Kidney glomerular epithelial cell (primary cell): Measurements from ENCODE around the gene LIMS2.
A peak's percentile ranks its signal among the peaks of the same experiment; 100 is the strongest.

Source experiments
- DNase-seq: peaks from one replicate; lab custom pipeline; 2025; lab: John Stamatoyannopoulos, UW

LIMS2 gene

DNA sequence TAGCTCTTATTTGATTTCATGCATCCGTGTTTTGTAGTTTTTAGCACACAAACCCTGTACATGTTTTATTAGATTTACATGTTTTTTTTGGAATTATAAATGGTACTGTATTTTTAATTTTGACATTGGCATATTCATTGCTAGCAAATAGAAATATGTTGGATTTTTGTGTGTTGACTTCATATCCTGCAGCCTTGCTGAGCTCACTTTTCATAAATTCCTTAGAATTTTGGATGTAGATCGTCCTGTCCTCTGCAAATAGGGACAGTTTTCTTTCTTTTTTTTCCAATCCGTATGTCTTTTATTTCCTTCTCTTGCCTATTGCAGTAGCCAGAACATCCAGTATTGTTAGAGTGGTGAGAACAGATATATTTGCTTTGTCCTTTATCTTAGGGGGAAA, 76.1 kb downstream of the LIMS2 start:
- DNase-seq = no peak

DNA sequence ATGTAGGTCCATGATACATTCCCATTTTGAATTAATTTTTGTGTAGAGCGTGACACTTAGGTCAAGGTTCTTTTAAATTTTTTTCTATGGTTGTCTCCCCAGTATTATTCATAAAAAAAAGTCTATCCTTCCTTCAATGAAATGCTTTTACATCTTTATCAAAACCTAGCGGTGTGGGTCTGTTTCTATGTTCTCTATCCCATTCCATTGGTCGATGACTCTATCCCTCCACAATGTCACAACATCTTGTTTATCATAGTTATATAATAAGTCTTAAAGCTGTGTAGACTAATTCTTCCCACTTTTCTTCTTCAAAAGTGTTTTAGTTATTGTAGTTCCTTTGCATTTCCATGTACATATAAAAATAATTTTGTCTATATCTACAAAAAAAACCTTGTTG, 76.6 kb downstream of the LIMS2 start:
- no peak for DNase-seq

DNA sequence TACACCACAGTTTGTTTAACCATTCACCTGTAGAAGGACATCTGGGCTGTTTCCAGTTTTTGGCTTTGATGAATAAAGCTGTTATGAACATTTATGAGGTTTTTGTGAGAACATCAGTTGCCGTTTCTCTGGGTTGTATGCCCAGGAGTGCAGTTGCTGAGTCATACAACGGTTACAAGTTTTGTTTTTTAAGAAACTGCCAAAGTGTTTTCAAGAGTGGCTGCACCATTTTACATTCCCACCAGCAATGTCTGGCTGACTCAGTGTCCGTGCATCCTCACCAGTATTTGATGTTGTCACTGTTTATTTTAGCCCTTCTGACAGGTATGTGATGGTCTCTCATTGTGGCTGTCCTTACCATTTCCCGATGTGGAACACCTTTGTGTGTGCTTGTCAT, 77.3 kb downstream of the LIMS2 start:
- DNase-seq = no peak

DNA sequence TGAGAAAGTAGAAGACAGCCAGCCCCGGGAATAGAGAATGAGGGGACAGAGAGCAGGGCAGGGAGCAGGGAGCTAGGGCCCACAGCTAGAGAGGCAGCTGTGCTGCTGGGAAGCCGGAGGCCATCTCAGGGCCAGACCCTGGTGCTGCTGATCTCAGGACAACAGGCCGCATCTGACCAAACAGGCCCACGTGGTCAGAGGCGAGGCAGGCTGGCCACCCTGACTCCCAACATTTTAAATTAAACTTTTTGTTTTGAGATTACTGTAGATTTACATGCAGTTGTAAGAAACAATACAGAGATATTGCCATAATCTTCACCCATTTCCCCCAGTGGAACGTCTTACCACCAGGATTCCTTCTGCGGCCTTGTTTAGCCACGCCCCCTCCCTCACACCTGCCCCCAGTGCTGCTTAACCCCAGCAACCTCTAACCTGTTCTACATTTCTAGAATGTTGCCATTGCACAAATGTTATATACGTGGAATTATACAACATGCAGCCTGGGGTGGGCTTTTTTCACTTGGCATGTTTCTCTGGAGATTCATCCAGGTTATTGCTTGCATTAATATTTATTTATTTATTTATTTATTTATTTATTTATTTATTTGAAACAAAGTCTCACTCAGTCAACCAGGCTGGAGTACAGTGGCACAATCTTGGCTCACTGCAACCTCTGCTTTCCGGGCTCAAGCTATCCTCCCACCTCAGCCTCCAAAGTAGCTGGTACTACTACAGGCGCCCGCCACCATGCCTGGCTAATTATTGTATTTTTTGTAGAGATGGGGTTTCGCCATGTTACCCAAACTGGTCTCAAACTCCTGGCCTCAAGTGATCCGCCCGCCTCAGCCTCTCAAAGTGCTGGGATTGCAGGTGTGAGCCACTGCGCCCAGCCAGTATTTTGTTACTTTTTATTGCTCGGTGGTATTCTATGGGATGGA, 78.0 kb downstream of the LIMS2 start:
- DNase-seq = no peak

DNA sequence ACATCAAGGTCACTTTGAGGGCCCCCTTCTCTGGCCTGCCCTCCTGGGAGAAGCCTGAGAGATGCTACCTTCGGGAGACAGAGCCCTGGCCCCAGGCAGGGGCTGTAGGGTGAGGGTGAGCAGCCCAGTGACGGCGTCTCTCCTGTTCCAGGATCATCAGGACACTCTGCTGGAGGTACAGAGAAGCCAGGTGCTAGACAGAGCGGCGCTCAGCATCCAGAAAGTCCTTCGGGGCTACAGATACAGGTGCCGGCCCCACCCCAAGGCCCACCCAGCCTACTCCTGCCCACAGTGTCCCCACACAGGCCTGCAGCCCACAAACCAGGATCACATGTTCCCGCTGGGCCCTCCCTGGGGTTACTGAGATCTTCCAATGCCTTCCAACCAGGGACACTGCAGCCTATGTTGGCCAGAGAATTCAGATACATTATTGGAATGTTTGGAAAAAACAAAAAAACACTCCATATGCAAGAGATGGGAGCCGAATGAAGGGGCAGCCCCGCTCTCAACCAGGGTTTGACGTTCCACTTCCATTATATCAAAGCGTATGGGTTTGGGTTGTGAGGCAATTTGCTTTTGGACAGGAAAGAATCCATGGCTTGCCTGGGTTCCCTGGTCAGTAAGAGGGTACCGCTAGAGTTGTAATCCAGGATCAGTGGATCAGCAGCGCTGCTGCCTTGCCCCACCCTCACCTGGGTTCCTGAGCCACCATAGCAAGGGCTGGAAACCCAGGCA, 78.9 kb downstream of the LIMS2 start:
- no peak for DNase-seq

DNA sequence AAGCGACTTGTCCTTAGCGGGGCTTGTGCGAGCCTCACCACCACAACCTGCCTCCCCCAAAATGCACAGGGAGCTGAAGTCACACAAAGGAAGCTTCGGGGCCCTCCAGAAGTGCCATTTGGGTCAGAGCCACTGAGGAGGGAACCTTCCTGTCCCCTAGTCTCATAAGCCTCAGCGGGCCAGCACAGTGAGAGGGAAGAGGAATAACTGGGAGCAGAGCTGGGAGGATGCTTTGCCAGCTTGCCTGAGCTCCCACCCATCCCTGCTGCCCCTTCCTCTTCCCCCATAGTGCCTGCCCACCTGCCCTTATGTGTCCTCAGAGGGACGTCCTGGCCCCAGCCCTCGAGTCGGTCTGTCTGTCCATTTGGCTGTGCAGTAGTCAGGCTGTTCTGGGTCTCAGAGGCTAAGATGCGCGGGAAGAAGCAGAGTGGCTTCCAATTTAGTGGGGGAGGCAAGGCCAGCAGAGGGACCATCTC, 81.2 kb downstream of the LIMS2 start:
- no peak for DNase-seq

DNA sequence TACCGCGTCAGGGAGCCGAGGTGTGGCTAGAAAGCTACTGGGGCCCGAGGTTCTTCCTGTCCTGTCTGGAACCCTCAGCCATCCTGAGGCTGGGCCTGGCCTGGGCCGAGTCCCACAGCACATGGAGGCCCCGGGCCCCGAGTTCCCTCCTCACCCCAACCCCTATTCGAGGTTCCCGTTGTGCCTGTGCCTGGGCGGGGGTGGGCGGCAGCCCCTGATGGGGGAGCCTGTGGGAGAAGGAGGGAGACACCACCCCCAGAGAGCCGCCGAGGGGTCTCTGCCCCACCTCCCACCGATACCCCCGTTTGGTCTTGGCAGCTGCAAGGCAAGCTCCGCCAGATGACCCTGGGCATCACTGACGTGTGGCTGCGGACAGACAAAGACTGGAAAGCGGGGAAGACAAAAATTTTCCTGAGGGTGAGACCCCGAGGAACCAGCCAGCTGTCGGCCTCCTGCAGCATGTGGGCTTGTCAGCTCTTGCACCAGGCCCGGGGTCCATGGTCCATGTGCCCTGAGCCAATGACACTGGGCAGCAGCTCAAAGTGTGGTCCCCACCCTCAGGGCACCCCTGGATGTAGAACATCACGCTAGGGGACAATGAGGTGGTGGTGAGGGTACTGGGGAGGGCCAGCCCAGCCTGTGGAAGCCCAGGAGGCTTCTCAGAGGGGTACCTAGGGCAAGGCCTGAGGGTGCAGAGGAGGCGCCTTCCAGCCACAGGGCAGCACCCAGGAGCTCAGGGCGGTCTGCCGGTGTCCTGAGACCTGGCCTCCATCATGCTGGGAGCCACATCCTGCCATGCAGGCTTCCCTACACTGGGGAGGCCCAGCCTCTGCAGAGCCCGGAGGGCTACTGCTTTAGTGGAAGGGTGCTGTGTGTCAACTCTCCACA, 81.9 kb downstream of the LIMS2 start:
- no peak for DNase-seq

DNA sequence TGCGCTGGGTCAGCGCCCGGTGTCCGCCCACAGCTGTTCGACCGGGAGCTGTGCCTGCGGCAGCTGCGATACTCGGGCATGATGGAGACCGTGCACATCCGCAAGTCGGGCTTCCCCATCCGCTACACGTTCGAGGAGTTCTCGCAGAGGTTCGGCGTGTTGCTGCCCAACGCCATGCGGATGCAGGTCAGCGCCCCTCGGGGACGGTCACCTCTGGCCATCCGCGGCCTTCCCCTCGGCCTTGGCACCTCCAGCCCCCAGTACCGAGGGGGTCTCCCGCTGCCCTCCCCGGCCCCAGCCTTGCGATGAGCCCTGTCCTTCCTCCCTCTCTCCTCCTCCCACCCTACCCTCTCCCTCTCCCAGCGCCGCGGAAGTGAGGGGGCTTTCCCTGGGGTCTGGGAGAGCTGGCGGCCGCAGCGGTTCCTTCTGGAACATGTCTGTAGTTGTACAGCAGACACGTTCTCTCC, 82.5 kb downstream of the LIMS2 start:
- DNase-seq = no peak

DNA sequence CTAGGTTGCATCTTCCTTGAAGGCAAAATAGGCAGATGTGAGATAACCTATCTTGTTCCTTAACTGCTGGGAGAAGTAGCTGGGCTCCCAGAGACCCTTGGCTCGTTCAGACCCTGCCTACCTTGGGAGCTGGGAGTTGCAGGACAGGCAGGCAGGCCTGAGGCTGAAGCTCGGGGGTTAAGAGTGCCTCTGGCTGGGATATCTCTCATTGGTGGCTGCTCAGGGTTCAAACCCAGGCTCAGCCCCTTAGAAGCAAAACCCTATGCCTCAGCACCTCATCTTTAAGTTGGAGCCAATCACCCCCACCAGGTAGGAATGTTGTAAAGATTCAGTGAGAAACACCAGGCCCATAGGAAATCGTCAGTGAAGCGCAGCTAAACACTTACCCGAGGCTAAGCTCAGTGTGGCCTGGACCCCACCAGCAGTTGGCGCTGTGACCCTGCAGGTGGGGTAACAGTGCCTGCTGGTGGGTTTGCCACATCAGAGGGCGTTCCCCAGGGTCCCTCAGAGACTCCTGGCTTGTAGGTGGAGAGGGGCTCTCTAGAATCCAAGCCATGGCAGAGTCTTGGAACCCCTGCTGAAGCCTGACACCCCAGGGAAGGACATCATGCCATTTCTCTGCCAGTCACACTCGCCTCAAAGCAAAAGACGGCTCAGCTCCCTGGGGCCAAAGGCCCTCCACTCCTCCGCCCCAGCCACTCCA, 84.0 kb downstream of the LIMS2 start:
- DNase-seq = peak; percentile 38

DNA sequence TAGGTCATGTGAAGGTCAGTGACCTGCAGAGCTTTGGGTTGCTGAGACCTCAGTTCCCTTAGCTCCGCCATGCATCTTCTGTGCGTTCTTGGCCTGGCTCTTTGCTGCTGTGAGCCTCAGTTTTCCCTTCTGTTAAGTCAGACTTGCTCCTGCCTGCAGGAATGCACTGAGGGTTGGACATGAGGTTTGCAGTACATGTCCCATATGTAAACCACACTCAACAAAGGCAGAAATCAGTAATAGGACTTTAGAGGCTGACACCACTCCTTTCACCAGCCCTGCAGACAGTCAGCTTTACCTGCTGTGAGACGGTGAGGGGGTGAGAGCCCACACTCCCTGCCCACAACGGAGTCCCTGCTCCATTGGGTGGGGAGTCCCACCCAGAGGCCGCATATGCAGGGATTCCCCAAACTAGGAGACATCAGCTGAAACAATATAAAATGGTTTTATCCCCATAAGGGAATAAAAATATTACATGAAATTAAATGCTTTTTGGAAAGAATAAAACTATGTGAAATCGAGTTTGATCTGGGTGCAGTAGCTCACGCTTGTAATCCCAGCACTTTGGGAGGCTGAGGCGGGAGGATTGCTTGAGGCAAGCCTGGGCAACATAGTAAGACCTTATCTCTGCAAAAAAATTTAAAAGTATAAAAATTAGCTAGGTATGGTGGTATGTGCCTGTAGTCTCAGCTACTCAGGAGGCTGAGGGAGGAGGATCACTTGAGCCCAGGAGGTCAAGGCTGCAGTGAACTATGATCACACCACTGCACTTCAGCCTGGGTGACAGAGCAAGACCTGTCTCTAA, 84.7 kb downstream of the LIMS2 start:
- no peak for DNase-seq

DNA sequence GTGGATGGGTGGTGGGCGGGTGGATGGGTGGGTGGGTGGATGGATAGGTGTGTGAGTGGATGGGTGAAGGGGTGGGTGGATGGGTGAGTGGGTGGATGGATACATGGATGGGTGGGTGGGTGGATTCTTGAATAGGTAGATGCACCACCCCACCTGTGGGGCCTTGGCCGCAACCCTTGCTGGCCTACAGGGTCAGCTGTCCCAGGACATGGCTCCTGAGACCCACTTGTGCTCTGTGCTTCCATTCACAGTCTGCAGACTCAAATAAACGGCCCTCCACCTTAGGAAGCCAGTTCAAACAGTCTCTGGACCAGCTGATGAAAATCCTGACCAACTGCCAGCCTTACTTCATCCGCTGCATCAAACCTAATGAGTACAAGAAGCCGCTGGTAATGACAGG, 85.5 kb downstream of the LIMS2 start:
- DNase-seq = no peak

DNA sequence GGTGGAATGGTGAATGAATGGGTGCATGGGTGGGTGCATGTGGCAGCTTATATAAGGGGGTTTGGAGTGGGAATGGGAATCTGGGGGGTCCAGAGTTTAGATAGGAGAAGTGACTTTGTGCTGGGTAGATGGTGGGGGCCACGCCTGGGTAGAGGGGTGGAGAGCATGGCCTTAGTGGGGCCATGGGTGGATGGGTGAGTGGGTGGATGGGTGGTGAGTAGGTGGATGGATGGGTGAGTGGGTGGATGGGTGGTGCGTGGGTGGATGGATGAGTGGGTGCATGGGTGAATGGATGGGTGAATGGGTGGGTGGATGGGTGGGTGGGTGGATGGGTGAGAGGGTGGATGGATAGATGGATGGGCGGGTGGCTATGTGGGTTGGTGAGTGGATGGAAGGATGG, 86.0 kb downstream of the LIMS2 start:
- no peak for DNase-seq
